Epithelial cell of prostate (primary cell): ENCODE data around the gene RGL3.
"Not testable (repeated sequence)": the region's sequence is repeated elsewhere in the genome, so short reads cannot be mapped to it uniquely, and the experiment has no call there.

ENCODE experiments used
- DNase-seq: peaks from one replicate; pipeline ENCODE4 v3.0.0-alpha.2; 2011; ENCODE audit warnings: low read depth, low spot score
- H3K27ac ChIP-seq: fragments of 450-650 bp; 2 replicates; pipeline ENCODE4 v1.5.1; 2017; ENCODE audit warnings: mild to moderate bottlenecking

RGL3 gene

GRCh38 chr19:11390359-11390758 is 28.8 kb downstream of the RGL3 start:
- DNase-seq: no peak

GRCh38 chr19:11387162-11388034 is 31.7 kb downstream of the RGL3 start:
- no peak for DNase-seq
- no peak overlapping the region for H3K27ac ChIP-seq

More at GRCh38 chr19:11390359-11390758, 28.8 kb downstream of the RGL3 start:
- H3K27ac ChIP-seq: no peak overlapping the region

GRCh38 chr19:11384778-11385129 is 34.4 kb downstream of the RGL3 start:
- H3K27ac ChIP-seq: no peak overlapping the region
- no peak for DNase-seq

GRCh38 chr19:11383706-11384048 is 35.4 kb downstream of the RGL3 start:
- DNase-seq: no peak
- no peak overlapping the region for H3K27ac ChIP-seq

- no peak overlapping the region for H3K27ac ChIP-seq
- DNase-seq: no peak
Observed at GRCh38 chr19:11382898-11383705, 36.0 kb downstream of the RGL3 start.

GRCh38 chr19:11380653-11381537 is 38.2 kb downstream of the RGL3 start:
- peak overlapping the region; percentile 76 for H3K27ac ChIP-seq
- peak; percentile 78 for DNase-seq

- no peak for DNase-seq
Observed at GRCh38 chr19:11379857-11380350, 39.2 kb downstream of the RGL3 start.

GRCh38 chr19:11379269-11379845 is 39.8 kb downstream of the RGL3 start:
- H3K27ac ChIP-seq: peak overlapping the region; percentile 90
- DNase-seq: not testable (repeated sequence)

More at GRCh38 chr19:11379857-11380350, 39.2 kb downstream of the RGL3 start:
- no peak overlapping the region for H3K27ac ChIP-seq

GRCh38 chr19:11378319-11379189 is 40.6 kb downstream of the RGL3 start:
- peak; percentile 63 for DNase-seq
- peak overlapping the region; percentile 90 for H3K27ac ChIP-seq

GRCh38 chr19:11377756-11378155 is 41.4 kb downstream of the RGL3 start:
- peak overlapping the region; percentile 90 for H3K27ac ChIP-seq
- DNase-seq: no peak

GRCh38 chr19:11377237-11377636 is 41.9 kb downstream of the RGL3 start:
- H3K27ac ChIP-seq: peak overlapping the region; percentile 90
- no peak for DNase-seq

GRCh38 chr19:11375143-11375948 is 43.8 kb downstream of the RGL3 start:
- H3K27ac ChIP-seq: peak overlapping the region; percentile 90
- no peak for DNase-seq

- peak; percentile 97 for DNase-seq
- H3K27ac ChIP-seq: peak within 1 kb of the TSS; percentile 90
Observed at GRCh38 chr19:11374433-11375142, 44.5 kb downstream of the RGL3 start, which contains the start of gene SWSAP1. Gene SWSAP1 (plus strand): TSS chr19:11374666. CDS start chr19:11374681, 15 bp downstream.

- peak overlapping the region; percentile 90 for H3K27ac ChIP-seq
- no peak for DNase-seq
Observed at GRCh38 chr19:11373885-11374432, 45.2 kb downstream of the RGL3 start.

- H3K27ac ChIP-seq: no peak overlapping the region
- DNase-seq: no peak
Observed at GRCh38 chr19:11373166-11373884, 45.8 kb downstream of the RGL3 start.

GRCh38 chr19:11370744-11371143 is 48.4 kb downstream of the RGL3 start:
- no peak for DNase-seq
- H3K27ac ChIP-seq: no peak overlapping the region
